ENCODE data around the gene METTL26.

Gene METTL26

GRCh38 chr16:658679-659571 lies 22.8 kb upstream of the METTL26 start:
- no peak for DNase-seq (ENCODE audit: low read depth)

GRCh38 chr16:657487-657886 lies 21.4 kb upstream of the METTL26 start:
- DNase-seq (ENCODE audit: low read depth), result no peak

- no peak for DNase-seq (ENCODE audit: low read depth)
Measured at GRCh38 chr16:654034-654433, 17.9 kb upstream of the METTL26 start.

- no peak for DNase-seq (ENCODE audit: low read depth)
Measured at GRCh38 chr16:652454-653305, 16.6 kb upstream of the METTL26 start.

GRCh38 chr16:651844-652243 lies 15.7 kb upstream of the METTL26 start:
- DNase-seq (ENCODE audit: low read depth), result no peak

GRCh38 chr16:649631-650030 lies 13.5 kb upstream of the METTL26 start:
- no peak for DNase-seq (ENCODE audit: low read depth)

- DNase-seq (ENCODE audit: low read depth), result peak; percentile 76
Measured at GRCh38 chr16:648781-649589, 12.9 kb upstream of the METTL26 start, which contains the start of gene WDR90. Gene WDR90 (plus strand): TSS chr16:649365. CDS start chr16:649417, 52 bp downstream.

- DNase-seq (ENCODE audit: low read depth), result no peak
Measured at GRCh38 chr16:648071-648780, 12.1 kb upstream of the METTL26 start.

GRCh38 chr16:647173-647902 lies 11.2 kb upstream of the METTL26 start:
- DNase-seq (ENCODE audit: low read depth), result no peak

- no peak for DNase-seq (ENCODE audit: low read depth)
Measured at GRCh38 chr16:646679-647172, 10.6 kb upstream of the METTL26 start.

- no peak for DNase-seq (ENCODE audit: low read depth)
Measured at GRCh38 chr16:645852-646678, 10.0 kb upstream of the METTL26 start.

GRCh38 chr16:644556-644955 lies 8.5 kb upstream of the METTL26 start:
- no peak for DNase-seq (ENCODE audit: low read depth)

- no peak for DNase-seq (ENCODE audit: low read depth)
Measured at GRCh38 chr16:643050-643368, 6.9 kb upstream of the METTL26 start.

GRCh38 chr16:642189-643049 lies 6.3 kb upstream of the METTL26 start:
- no peak for DNase-seq (ENCODE audit: low read depth)

- peak; percentile 52 for DNase-seq (ENCODE audit: low read depth)
Measured at GRCh38 chr16:641326-642188, 5.5 kb upstream of the METTL26 start, which contains the start of gene MCRIP2. Gene MCRIP2 (plus strand): TSS chr16:641828. CDS start chr16:641992, 164 bp downstream.

GRCh38 chr16:640614-641013 lies 4.5 kb upstream of the METTL26 start:
- no peak for DNase-seq (ENCODE audit: low read depth)

- DNase-seq (ENCODE audit: low read depth), result no peak
Measured at GRCh38 chr16:638836-639235, 2.7 kb upstream of the METTL26 start.

All from fibroblast of the conjunctiva (primary cell).